ENCODE data around the gene DNAJC5.
"Not testable (repeated sequence)": the region's sequence is repeated elsewhere in the genome, so short reads cannot be mapped to it uniquely, and the experiment has no call there.

DNAJC5 gene

DNA sequence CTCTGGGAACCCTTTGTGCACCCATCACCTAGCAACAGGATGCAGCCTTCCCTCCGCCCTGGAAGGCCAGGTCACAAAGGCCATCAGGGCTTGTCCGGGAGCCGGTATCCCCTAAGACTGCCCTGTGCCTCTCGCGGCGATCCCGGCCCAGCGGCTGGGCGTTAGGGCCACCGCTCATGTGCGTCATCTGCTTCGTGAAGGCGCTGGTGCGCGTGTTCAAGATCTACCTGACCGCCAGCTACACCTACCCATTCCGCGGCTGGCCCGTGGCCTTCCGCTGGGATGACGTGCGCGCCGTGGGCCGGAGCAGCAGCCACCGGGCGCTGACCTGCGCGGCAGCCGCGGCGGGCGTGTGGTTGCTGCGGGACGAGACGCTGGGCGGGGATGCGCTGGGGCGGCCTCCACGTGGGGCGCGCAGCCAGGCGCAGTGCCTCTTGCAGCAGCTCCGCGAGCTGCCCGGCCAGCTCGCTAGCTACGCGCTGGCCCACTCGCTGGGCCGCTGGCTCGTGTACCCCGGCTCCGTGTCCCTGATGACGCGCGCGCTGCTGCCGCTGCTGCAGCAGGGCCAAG lies 33.5 kb upstream of the DNAJC5 start, which contains the start of gene ABHD16B:
TSS of gene ABHD16B (plus strand) at position 134 of the 570 bp plus-strand sequence. CDS start at position 177, 43 bp downstream.
- DNase-seq (ENCODE audit: low read depth in 2 of 3, low spot score in 1 of 3): no peak

DNA sequence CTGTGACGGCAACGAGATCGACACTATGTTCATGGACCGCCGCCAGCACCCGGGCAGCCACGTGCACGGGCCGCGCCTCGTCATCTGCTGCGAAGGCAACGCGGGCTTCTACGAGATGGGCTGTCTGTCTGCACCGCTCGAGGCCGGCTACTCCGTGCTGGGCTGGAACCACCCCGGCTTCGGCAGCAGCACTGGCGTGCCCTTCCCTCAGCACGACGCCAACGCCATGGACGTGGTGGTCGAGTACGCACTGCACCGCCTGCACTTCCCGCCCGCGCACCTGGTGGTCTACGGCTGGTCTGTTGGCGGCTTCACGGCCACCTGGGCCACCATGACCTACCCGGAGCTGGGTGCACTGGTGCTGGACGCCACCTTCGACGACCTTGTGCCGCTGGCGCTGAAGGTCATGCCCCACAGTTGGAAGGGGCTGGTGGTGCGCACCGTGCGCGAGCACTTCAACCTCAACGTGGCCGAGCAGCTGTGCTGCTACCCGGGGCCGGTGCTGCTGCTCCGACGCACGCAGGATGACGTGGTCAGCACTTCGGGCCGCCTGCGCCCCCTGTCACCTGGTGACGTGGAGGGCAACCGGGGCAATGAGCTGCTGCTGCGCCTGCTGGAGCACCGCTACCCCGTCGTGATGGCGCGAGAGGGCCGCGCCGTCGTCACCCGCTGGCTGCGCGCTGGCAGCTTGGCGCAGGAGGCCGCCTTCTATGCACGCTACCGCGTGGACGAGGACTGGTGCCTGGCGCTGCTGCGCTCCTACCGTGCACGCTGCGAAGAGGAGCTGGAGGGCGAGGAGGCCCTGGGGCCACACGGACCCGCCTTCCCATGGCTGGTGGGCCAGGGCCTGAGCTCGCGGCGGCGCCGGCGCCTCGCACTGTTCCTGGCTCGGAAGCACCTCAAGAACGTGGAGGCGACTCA lies 32.7 kb upstream of the DNAJC5 start:
- DNase-seq (ENCODE audit: low read depth in 2 of 3, low spot score in 1 of 3): no peak

DNA sequence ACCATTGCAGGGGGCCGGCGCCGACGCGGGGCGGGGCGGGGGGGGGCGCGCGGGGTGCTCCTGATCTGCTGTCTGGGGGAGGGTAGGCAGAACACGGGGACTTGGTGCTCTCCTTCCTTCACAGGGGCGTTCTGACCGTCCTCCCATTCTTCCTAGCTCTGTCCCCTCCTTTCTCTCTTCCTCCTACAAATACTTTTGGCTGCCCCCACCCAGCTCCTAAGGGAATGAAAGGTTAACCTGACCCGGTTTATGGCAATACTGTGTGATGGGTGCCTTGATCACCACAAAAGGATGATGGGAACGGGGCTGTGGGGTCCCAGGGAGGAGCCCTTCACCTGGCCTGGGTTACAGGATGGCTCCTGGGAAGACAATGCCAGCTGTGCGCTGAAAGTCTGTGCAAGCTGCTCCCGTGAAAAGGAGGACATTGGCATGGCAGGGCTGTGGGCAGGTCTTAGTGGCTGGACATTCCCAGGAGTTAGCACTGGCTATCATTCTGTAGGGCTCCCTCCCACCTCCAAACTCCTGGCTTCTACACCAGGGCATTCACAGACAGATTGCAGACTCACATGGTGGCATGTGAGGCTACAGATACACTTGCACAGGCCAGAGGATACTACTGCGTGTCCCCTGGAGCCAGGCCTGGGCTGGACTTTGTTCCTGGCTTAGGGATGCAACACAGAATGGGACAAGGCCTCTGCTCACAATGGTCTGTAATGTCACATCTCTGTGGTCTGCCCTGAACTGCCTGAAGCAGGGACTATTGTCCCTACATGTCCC lies 31.7 kb upstream of the DNAJC5 start:
- no peak for DNase-seq (ENCODE audit: low read depth in 2 of 3, low spot score in 1 of 3)

DNA sequence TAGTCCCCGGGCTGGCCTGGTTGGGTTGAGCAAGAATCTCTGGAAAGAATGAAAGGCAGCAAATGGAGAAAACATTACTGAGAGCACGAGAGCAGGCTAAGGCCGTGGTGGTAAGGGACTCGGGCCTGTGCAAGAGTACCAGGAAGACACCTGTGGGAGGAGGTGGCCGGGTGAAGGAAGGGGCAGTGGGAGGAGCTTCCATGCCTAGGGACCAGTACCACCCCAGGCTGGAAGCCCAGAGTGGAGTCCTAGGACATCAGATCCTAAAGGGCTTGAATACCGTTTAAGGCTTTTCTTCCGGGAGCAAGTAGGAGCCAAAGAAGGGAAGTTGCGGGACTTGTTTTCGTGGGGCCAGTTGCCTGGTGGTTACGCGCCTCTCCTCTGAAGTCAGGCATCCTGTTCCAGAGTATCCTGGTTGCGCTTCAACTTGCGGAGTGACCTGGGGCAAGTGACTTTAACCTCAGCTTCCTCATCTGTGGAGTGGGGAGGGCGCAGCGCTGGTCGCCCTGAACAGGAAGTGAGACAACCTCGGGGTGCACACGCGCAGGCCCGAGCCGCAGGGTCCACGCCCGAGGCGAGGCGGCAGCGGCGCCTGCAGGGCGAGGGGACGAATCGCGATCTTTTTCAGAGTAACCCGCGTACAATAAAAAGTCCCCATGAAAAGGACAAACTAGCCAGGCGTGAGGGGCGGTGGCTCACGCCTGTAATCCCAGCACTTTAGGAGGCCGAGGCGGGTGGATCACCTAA lies 31.0 kb upstream of the DNAJC5 start:
- DNase-seq (ENCODE audit: low read depth in 2 of 3, low spot score in 1 of 3): peak; percentile 58 to 72 (median 63)

DNA sequence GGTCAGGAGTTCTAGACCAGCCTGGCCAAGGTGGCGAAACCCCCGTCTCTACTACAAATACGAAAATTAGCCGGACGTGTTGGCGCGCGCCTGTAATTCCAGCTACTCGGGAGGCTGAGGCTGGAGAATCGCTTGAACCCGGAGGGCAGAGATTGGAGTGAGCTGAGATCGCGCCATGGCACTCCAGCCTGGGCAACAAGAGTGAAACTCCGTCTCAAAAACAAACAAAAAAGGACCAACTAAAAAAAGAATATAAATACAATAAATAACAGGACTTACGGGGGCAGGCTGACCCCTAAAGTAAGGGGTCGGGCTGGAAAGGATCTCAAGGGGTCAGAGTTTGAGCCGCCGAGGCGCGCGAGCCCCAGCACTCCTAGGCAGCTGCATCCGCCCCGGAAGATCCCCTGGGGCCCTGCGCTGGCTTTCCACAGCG lies 30.4 kb upstream of the DNAJC5 start:
- no peak for DNase-seq (ENCODE audit: low read depth in 2 of 3, low spot score in 1 of 3)

GRCh38 chr20:63864978-63865640 lies 29.8 kb upstream of the DNAJC5 start, which contains the start of gene TPD52L2:
Gene TPD52L2 (plus strand): TSS chr20:63865270. CDS start chr20:63865366, 96 bp downstream.
- peak; percentile 97 to 98 (median 97) for DNase-seq (ENCODE audit: low read depth in 2 of 3, low spot score in 1 of 3)

DNA sequence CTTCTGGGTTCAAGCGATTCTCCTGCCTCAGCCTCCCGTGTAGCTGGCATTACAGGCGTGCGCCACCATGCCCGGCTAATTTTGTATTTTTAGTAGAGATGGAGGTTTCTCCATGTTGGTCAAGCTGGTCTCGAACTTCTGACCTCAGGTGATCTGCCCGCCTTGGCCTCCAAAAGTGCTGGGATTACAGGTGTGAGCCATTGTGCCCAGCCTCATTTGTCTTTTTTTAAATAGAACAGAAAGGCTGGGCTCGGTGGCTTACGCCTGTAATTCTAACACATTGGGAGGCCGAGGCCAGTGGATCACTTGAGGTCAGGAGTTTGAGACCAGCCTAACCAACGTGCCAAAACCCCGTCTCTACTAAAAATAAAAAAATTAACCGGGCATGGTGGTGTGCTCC lies 27.9 kb upstream of the DNAJC5 start:
- not testable (repeated sequence) for DNase-seq (ENCODE audit: low read depth in 2 of 3, low spot score in 1 of 3)

GRCh38 chr20:63868264-63868663 lies 26.7 kb upstream of the DNAJC5 start:
- DNase-seq (ENCODE audit: low read depth in 2 of 3, low spot score in 1 of 3): no peak

- peak in 2 of 3 donors; percentile 23 to 37 for DNase-seq (ENCODE audit: low read depth in 2 of 3, low spot score in 1 of 3)
These were observed 21.4 kb upstream of the DNAJC5 start for GRCh38 chr20:63873477-63873971.

- not testable (repeated sequence) for DNase-seq (ENCODE audit: low read depth in 2 of 3, low spot score in 1 of 3)
These were observed 20.7 kb upstream of the DNAJC5 start for GRCh38 chr20:63874241-63874640.

GRCh38 chr20:63876489-63877036 lies 18.4 kb upstream of the DNAJC5 start:
- DNase-seq (ENCODE audit: low read depth in 2 of 3, low spot score in 1 of 3): no peak

GRCh38 chr20:63877755-63878470 lies 17.0 kb upstream of the DNAJC5 start:
- DNase-seq (ENCODE audit: low read depth in 2 of 3, low spot score in 1 of 3): no peak

DNA sequence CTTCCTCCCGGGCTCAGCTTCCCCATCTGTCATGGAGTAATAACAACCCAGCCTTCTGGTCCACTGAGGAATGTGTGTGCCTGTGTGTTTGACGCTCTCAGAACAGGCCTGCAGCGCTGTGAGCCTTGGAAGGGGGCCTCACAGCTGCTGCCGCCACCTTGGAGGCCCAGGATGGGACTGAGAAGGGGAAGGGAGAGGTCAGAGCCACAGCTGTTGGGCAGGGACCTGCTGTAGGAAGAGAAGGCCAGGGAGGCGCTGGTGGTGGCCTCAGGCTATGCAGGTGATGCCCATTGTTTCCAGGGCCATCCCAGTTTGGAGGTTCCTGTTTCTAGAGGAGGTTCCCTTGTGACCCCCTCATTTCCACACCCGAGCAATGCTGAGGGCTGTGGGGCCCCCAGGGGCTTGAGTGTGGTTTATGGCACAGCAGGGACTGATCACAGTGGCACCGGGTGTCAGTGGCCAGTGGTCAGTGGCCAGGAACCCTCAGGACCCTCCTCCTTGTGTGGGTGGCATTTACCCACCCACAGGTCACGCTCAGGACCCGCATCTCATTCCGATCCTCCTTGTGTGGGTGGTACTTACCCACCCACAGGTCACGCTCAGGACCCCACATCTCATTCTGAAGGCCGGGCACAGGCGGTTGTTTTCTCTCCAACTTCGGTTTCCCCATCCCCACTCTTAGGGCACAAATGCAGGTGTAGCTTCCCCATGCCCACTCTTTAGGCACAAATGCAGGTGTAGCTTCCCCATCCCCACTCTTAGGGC lies 15.8 kb upstream of the DNAJC5 start:
- no peak for DNase-seq (ENCODE audit: low read depth in 2 of 3, low spot score in 1 of 3)

GRCh38 chr20:63880901-63881300 lies 14.0 kb upstream of the DNAJC5 start:
- DNase-seq (ENCODE audit: low read depth in 2 of 3, low spot score in 1 of 3): not testable (repeated sequence)

- no peak for DNase-seq (ENCODE audit: low read depth in 2 of 3, low spot score in 1 of 3)
These were observed 13.3 kb upstream of the DNAJC5 start for GRCh38 chr20:63881451-63882226.

GRCh38 chr20:63882257-63883200 lies 12.4 kb upstream of the DNAJC5 start:
- DNase-seq (ENCODE audit: low read depth in 2 of 3, low spot score in 1 of 3): no peak

All from stimulated activated CD4-positive, alpha-beta T cell treated with anti-CD3 and anti-CD28 coated beads, Interleukin-12 subunit alpha, Interleukin-12 subunit beta, amount 100 ng/mL, for 48 hours (primary cell).